ENCODE results near the gene DTNB.

The DTNB gene

GRCh38 chr2:25400576-25401216, 272.7 kb downstream of the DTNB start:
- Histone ChIP-seq H3K27ac (replicated peaks) (no peak overlapping the region), H3K27me3 (ENCODE audit: insufficient read depth, poor library complexity, severe bottlenecking) (no peaks in the 10 kb centered on the region), H3K4me3 (replicated peaks; ENCODE audit: insufficient read depth, low read length) (no peak overlapping the region)
- no peak for DNase-seq (ENCODE audit: low read depth in 1 of 2, low spot score in 1 of 2)
- TF ChIP-seq SPI1 (IDR thresholded peaks at IDR 0.05; ENCODE audit: borderline replicate concordance, low read depth) (no peak), GABPA (IDR thresholded peaks at IDR 0.05; ENCODE audit: low read depth) (no peak), REST (IDR thresholded peaks at IDR 0.05; ENCODE audit: insufficient replicate concordance, low read depth) (no peak), POLR2AphosphoS5 (IDR thresholded peaks at IDR 0.05; ENCODE audit: low read depth) (no peak), CTCF (IDR thresholded peaks at IDR 0.05; ENCODE audit: insufficient read depth, low read length) (no peak)

- Histone ChIP-seq H3K27me3 (ENCODE audit: insufficient read depth, poor library complexity, severe bottlenecking) (no peaks in the 10 kb centered on the region), H3K4me3 (replicated peaks; ENCODE audit: insufficient read depth, low read length) (no peak overlapping the region), H3K27ac (replicated peaks) (no peak overlapping the region)
- no peak for DNase-seq (ENCODE audit: low read depth in 1 of 2, low spot score in 1 of 2)
- TF ChIP-seq GABPA (IDR thresholded peaks at IDR 0.05; ENCODE audit: low read depth) (no peak), POLR2AphosphoS5 (IDR thresholded peaks at IDR 0.05; ENCODE audit: low read depth) (no peak), SPI1 (IDR thresholded peaks at IDR 0.05; ENCODE audit: borderline replicate concordance, low read depth) (no peak), REST (IDR thresholded peaks at IDR 0.05; ENCODE audit: insufficient replicate concordance, low read depth) (no peak), CTCF (IDR thresholded peaks at IDR 0.05; ENCODE audit: insufficient read depth, low read length) (no peak)
Measured at GRCh38 chr2:25400169-25400568, 273.2 kb downstream of the DTNB start.

DNA sequence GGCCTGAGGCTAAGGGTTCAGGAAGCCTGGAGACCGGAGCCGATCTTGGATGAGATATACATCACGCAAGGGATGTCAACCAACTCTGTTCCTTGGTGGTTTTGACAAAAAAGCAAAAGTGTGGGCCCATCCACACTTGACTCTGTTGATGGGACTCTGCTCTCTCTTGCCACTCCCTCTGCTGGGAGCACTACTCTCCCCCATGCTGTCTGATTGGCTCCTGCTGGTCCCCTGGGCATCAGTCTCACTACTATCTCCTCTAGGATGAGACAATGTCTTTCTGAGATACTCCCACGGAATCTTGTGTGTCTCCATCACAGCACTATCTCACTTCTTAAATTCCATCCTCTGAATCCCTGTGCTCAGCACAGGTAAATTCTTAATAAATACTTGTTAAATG, 274.8 kb downstream of the DTNB start:
- no peak for TF ChIP-seq POLR2AphosphoS5 (IDR thresholded peaks at IDR 0.05; ENCODE audit: low read depth)
- no peak for TF ChIP-seq CTCF (IDR thresholded peaks at IDR 0.05; ENCODE audit: insufficient read depth, low read length)
- TF ChIP-seq REST (IDR thresholded peaks at IDR 0.05; ENCODE audit: insufficient replicate concordance, low read depth) = no peak
- no peak for TF ChIP-seq SPI1 (IDR thresholded peaks at IDR 0.05; ENCODE audit: borderline replicate concordance, low read depth)
- no peak for TF ChIP-seq GABPA (IDR thresholded peaks at IDR 0.05; ENCODE audit: low read depth)
- Histone ChIP-seq H3K27ac (replicated peaks) (no peak overlapping the region), H3K27me3 (ENCODE audit: insufficient read depth, poor library complexity, severe bottlenecking) (no peaks in the 10 kb centered on the region), H3K4me3 (replicated peaks; ENCODE audit: insufficient read depth, low read length) (no peak overlapping the region)
- no peak for DNase-seq (ENCODE audit: low read depth in 1 of 2, low spot score in 1 of 2)
